Sigmoid colon (tissue), 4 donors: ENCODE measurements around the gene PRDX5.

ENCODE experiments used
- EP300 ChIP-seq, 4 donors: sonication (generic); formaldehyde crosslinking; IDR thresholded peaks; one replicate each; pipeline ENCODE4 v1.6.1; 2017; ENCODE audit warnings: antibody characterized with exemption in 4 of 4
- POLR2A ChIP-seq, 2 donors: fragments of 450-650 bp; IDR thresholded peaks; one replicate each; pipeline ENCODE4 v1.6.1; 2016; ENCODE audit warnings: antibody characterized with exemption in 2 of 2, mild to moderate bottlenecking in 2 of 2, moderate library complexity in 2 of 2
- POLR2AphosphoS5 ChIP-seq, 4 donors: sonication (generic); formaldehyde crosslinking; IDR thresholded peaks; one replicate each; pipeline ENCODE4 v1.6.1; 2017; ENCODE audit warnings: antibody characterized with exemption in 4 of 4
- TF ChIP-seq, protein P1 (sequence below), 4 experiments: fragments of 450-650 bp in 3 of 4; fragments of 200-600 bp in 1 of 4; IDR thresholded peaks; one replicate each; pipeline ENCODE4 v1.5.1; 2016 to 2019; ENCODE audit warnings: antibody characterized with exemption in 4 of 4, mild to moderate bottlenecking in 3 of 4, moderate library complexity in 2 of 4

- TF ChIP-seq, protein P1, sequence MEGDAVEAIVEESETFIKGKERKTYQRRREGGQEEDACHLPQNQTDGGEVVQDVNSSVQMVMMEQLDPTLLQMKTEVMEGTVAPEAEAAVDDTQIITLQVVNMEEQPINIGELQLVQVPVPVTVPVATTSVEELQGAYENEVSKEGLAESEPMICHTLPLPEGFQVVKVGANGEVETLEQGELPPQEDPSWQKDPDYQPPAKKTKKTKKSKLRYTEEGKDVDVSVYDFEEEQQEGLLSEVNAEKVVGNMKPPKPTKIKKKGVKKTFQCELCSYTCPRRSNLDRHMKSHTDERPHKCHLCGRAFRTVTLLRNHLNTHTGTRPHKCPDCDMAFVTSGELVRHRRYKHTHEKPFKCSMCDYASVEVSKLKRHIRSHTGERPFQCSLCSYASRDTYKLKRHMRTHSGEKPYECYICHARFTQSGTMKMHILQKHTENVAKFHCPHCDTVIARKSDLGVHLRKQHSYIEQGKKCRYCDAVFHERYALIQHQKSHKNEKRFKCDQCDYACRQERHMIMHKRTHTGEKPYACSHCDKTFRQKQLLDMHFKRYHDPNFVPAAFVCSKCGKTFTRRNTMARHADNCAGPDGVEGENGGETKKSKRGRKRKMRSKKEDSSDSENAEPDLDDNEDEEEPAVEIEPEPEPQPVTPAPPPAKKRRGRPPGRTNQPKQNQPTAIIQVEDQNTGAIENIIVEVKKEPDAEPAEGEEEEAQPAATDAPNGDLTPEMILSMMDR (IDR thresholded peaks at IDR 0.05) = no peak
- TF ChIP-seq EP300 (IDR thresholded peaks at IDR 0.05) = no peak
- TF ChIP-seq POLR2AphosphoS5 (IDR thresholded peaks at IDR 0.05) = no peak
- no peak for TF ChIP-seq POLR2A (IDR thresholded peaks at IDR 0.05)
Measured at GRCh38 chr11:64321533-64321932, 3.6 kb downstream of the PRDX5 start.
